Nephron (organoid): ENCODE measurements around the gene PON1.

Experiments
- H3K27ac Mint-ChIP-seq, 3 experiments: 2 replicates each; pipeline ENCODE4 v1.8.0; 2020; ENCODE audit warnings: mixed read lengths in 3 of 3, mild to moderate bottlenecking in 2 of 3, moderate library complexity in 1 of 3
- H3K27me3 Mint-ChIP-seq: 2 replicates; pipeline ENCODE4 v1.8.0; 2021; ENCODE audit warnings: low read depth, mild to moderate bottlenecking, moderate library complexity, mixed read lengths
- H3K36me3 Mint-ChIP-seq: 2 replicates; pipeline ENCODE4 v1.8.0; 2020; ENCODE audit warnings: low read depth, mixed read lengths
- H3K4me1 Mint-ChIP-seq: 2 replicates; pipeline ENCODE4 v1.8.0; 2020; ENCODE audit warnings: mixed read lengths
- H3K4me3 Mint-ChIP-seq, 3 experiments: 2 replicates each; pipeline ENCODE4 v1.8.0; 2020; ENCODE audit warnings: mild to moderate bottlenecking in 3 of 3, mixed read lengths in 3 of 3, moderate library complexity in 2 of 3
- H3K9me3 Mint-ChIP-seq: 2 replicates; pipeline ENCODE4 v1.8.0; 2020; ENCODE audit warnings: mixed read lengths
- TF ChIP-seq, protein P1 (sequence below), 3 experiments: fragments of 200-600 bp; sonication (generic); IDR thresholded peaks; one replicate each; pipeline ENCODE4 v1.5.0; 2021; ENCODE audit warnings: antibody characterized with exemption in 3 of 3; ENCODE audit not compliant: unreplicated experiment in 3 of 3

The PON1 gene

DNA sequence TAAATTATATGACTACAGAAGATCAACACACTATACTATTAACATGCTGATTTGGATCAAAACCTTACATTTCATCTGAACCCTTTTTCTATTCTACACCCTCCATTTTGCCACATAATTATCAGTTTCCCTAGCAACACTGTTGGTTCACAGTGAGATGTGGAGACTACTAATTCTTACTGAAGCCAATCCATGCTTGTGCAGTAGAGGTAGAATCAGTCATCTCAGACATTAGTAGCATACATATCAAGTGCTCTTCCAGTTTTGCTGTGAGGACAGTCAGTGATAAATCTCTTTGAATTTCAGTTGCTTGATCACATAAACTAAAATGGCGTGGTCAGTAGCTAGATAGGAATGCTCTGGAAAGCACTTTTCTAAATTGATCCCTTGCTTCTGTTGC lies 70.3 kb downstream of the PON1 start:
- Mint-ChIP-seq H3K9me3 (no peaks in the 10 kb centered on the region), H3K27ac (no peak overlapping the region), H3K4me1 (peaks cover 19% of the 10 kb centered on the region), H3K4me3 (no peak overlapping the region), H3K27me3 (no peaks in the 10 kb centered on the region), H3K36me3 (peaks cover 33% of the 10 kb centered on the region)
- TF ChIP-seq, protein P1, sequence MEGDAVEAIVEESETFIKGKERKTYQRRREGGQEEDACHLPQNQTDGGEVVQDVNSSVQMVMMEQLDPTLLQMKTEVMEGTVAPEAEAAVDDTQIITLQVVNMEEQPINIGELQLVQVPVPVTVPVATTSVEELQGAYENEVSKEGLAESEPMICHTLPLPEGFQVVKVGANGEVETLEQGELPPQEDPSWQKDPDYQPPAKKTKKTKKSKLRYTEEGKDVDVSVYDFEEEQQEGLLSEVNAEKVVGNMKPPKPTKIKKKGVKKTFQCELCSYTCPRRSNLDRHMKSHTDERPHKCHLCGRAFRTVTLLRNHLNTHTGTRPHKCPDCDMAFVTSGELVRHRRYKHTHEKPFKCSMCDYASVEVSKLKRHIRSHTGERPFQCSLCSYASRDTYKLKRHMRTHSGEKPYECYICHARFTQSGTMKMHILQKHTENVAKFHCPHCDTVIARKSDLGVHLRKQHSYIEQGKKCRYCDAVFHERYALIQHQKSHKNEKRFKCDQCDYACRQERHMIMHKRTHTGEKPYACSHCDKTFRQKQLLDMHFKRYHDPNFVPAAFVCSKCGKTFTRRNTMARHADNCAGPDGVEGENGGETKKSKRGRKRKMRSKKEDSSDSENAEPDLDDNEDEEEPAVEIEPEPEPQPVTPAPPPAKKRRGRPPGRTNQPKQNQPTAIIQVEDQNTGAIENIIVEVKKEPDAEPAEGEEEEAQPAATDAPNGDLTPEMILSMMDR (IDR thresholded peaks at IDR 0.05; ENCODE audit: unreplicated experiment in 3 of 3), result no peak

DNA sequence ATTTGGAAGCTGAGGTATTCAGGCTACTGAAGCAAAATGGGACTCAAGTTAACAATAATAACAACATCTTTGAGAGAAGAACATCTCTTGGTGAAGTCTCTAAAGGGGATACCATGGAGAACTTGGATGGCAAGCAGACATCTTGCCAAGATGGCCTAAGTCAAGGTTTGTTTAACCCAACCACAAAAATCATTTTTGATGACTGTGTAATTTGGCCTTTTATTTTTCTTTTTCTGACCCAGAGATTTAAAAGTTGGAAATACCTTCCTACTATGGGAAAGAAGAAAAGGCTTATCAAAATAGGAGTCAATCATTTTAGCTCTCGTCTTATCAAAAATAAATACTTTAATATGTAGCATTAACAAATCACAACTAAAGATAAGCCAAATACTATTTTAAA lies 72.4 kb downstream of the PON1 start:
- H3K36me3 Mint-ChIP-seq, result peaks cover 25% of the 10 kb centered on the region
- TF ChIP-seq, protein P1 (IDR thresholded peaks at IDR 0.05; ENCODE audit: unreplicated experiment in 3 of 3), result no peak
- H3K27me3 Mint-ChIP-seq, result no peaks in the 10 kb centered on the region
- H3K9me3 Mint-ChIP-seq, result no peaks in the 10 kb centered on the region
- peaks cover 22% of the 10 kb centered on the region for H3K4me1 Mint-ChIP-seq
- no peak overlapping the region for H3K4me3 Mint-ChIP-seq
- no peak overlapping the region for H3K27ac Mint-ChIP-seq

DNA sequence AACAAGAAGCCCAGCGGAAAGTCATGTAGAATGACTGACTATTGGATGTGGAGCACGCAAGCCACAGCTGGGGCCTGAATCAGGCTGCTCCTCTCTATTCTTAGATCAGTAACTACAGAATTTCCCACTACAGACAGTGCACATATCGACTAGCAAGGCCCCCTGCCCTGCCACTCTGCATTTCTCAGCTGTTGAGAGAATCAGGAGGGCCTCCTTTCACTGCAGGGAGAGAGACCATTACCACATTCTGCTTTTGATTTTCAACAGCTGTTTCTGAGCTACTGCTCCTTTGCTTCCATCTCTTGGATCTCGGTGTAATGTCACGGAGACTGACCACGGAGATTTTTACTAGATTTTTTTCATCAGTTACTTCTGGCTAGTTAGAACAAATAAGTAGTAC lies 73.8 kb downstream of the PON1 start:
- Mint-ChIP-seq H3K9me3 (no peaks in the 10 kb centered on the region), H3K4me1 (peaks cover 33% of the 10 kb centered on the region), H3K27me3 (no peaks in the 10 kb centered on the region), H3K27ac (peak overlapping the region; percentile 85 to 94 (median 88)), H3K36me3 (peaks cover 17% of the 10 kb centered on the region), H3K4me3 (peak overlapping the region in 1 of 3 experiments; percentile 7)
- TF ChIP-seq, protein P1 (IDR thresholded peaks at IDR 0.05; ENCODE audit: unreplicated experiment in 3 of 3), result no peak
